ENCODE measurements around the gene PTGIS.

The PTGIS gene

GRCh38 chr20:49561806-49562205 lies 6.1 kb downstream of the PTGIS start:
- TF ChIP-seq USF1 (IDR thresholded peaks at IDR 0.05) (no peak), CEBPB (IDR thresholded peaks at IDR 0.05) (no peak), EGR1 (IDR thresholded peaks at IDR 0.05) (no peak), REST (IDR thresholded peaks at IDR 0.05; ENCODE audit: low read depth) (no peak), YY1 (IDR thresholded peaks at IDR 0.05; ENCODE audit: low read depth) (no peak), EP300 (IDR thresholded peaks at IDR 0.05; ENCODE audit: borderline replicate concordance) (no peak), FOXM1 (IDR thresholded peaks at IDR 0.05; ENCODE audit: borderline replicate concordance, low read depth) (no peak), MAX (IDR thresholded peaks at IDR 0.05) (no peak), CREB1 (IDR thresholded peaks at IDR 0.05; ENCODE audit: low read depth) (no peak)

- TF ChIP-seq FOXM1 (IDR thresholded peaks at IDR 0.05; ENCODE audit: borderline replicate concordance, low read depth), result no peak
Measured at GRCh38 chr20:49561256-49561655, 6.7 kb downstream of the PTGIS start.

GRCh38 chr20:49560646-49561045 lies 7.3 kb downstream of the PTGIS start:
- no peak for TF ChIP-seq ZBTB7A (IDR thresholded peaks at IDR 0.05; ENCODE audit: low read depth)

GRCh38 chr20:49560186-49560585 lies 7.8 kb downstream of the PTGIS start:
- TF ChIP-seq EP300 (IDR thresholded peaks at IDR 0.05; ENCODE audit: borderline replicate concordance), result no peak
- no peak for TF ChIP-seq TCF12 (IDR thresholded peaks at IDR 0.05; ENCODE audit: low read depth)
- no peak for TF ChIP-seq TEAD4 (IDR thresholded peaks at IDR 0.05)
- no peak for TF ChIP-seq CREB1 (IDR thresholded peaks at IDR 0.05; ENCODE audit: low read depth)
- no peak for TF ChIP-seq FOXM1 (IDR thresholded peaks at IDR 0.05; ENCODE audit: borderline replicate concordance, low read depth)
- TF ChIP-seq TAF1 (IDR thresholded peaks at IDR 0.05; ENCODE audit: low read depth), result no peak

- TF ChIP-seq CEBPB (IDR thresholded peaks at IDR 0.05) (peak; percentile 54; the same call in 1 of the 2 replicates), EGR1 (IDR thresholded peaks at IDR 0.05) (no peak)
Measured at GRCh38 chr20:49559411-49560081, 8.4 kb downstream of the PTGIS start.

- no peak for TF ChIP-seq TEAD4 (IDR thresholded peaks at IDR 0.05)
- no peak for TF ChIP-seq MAX (IDR thresholded peaks at IDR 0.05)
- TF ChIP-seq EP300 (IDR thresholded peaks at IDR 0.05; ENCODE audit: borderline replicate concordance), result no peak
- TF ChIP-seq EGR1 (IDR thresholded peaks at IDR 0.05), result no peak
- TF ChIP-seq REST (IDR thresholded peaks at IDR 0.05; ENCODE audit: low read depth), result no peak
- no peak for TF ChIP-seq RAD21 (IDR thresholded peaks at IDR 0.05; ENCODE audit: low read depth)
- no peak for TF ChIP-seq YY1 (IDR thresholded peaks at IDR 0.05; ENCODE audit: low read depth)
- no peak for TF ChIP-seq NFIC (IDR thresholded peaks at IDR 0.05)
- no peak for TF ChIP-seq USF1 (IDR thresholded peaks at IDR 0.05)
- TF ChIP-seq TCF12 (IDR thresholded peaks at IDR 0.05; ENCODE audit: low read depth), result no peak
- TF ChIP-seq CEBPB (IDR thresholded peaks at IDR 0.05), result no peak
- no peak for TF ChIP-seq FOXM1 (IDR thresholded peaks at IDR 0.05; ENCODE audit: borderline replicate concordance, low read depth)
- no peak for TF ChIP-seq ZBTB7A (IDR thresholded peaks at IDR 0.05; ENCODE audit: low read depth)
- no peak for TF ChIP-seq CREB1 (IDR thresholded peaks at IDR 0.05; ENCODE audit: low read depth)
- TF ChIP-seq TAF1 (IDR thresholded peaks at IDR 0.05; ENCODE audit: low read depth), result no peak
Measured at GRCh38 chr20:49558826-49559225, 9.1 kb downstream of the PTGIS start.

GRCh38 chr20:49557449-49557848 lies 10.5 kb downstream of the PTGIS start:
- no peak for TF ChIP-seq ZBTB7A (IDR thresholded peaks at IDR 0.05; ENCODE audit: low read depth)
- TF ChIP-seq EGR1 (IDR thresholded peaks at IDR 0.05), result no peak
- TF ChIP-seq FOXM1 (IDR thresholded peaks at IDR 0.05; ENCODE audit: borderline replicate concordance, low read depth), result no peak
- no peak for TF ChIP-seq REST (IDR thresholded peaks at IDR 0.05; ENCODE audit: low read depth)
- no peak for TF ChIP-seq MAX (IDR thresholded peaks at IDR 0.05)
- no peak for TF ChIP-seq CEBPB (IDR thresholded peaks at IDR 0.05)
- TF ChIP-seq USF1 (IDR thresholded peaks at IDR 0.05), result no peak
- TF ChIP-seq YY1 (IDR thresholded peaks at IDR 0.05; ENCODE audit: low read depth), result no peak
- TF ChIP-seq NFIC (IDR thresholded peaks at IDR 0.05), result no peak
- no peak for TF ChIP-seq TAF1 (IDR thresholded peaks at IDR 0.05; ENCODE audit: low read depth)
- TF ChIP-seq TEAD4 (IDR thresholded peaks at IDR 0.05), result no peak
- no peak for TF ChIP-seq RAD21 (IDR thresholded peaks at IDR 0.05; ENCODE audit: low read depth)

All from Ishikawa (cell line).